Fibroblast of the aortic adventitia (primary cell): Measurements from ENCODE around the gene CPLX4. TPM values are rescaled to one million over a fixed set of nuclear protein-coding genes. Genes with fewer than 3 reads are reported as not detected.

Source experiments
- DNase-seq: peaks from one replicate; pipeline ENCODE4 v3.0.0-alpha.2; 2010; ENCODE audit warnings: low read depth
- H3K4me3 ChIP-seq: 2 replicates; pipeline ENCODE4 v1.5.1; 2011; ENCODE audit warnings: low read depth, mild to moderate bottlenecking, control low read depth, low read length, moderate library complexity
- CTCF ChIP-seq: IDR thresholded peaks from 2 replicates; pipeline ENCODE4 v1.5.1; 2011; ENCODE audit warnings: mild to moderate bottlenecking, low read length, control low read depth, inconsistent platforms; ENCODE audit not compliant: insufficient read depth
- total RNA-seq: library from RNA; depleted of rRNA; stranded (reverse); fragments of >200 nt; gene quantifications from 2 replicates; pipeline ENCODE4 v1.2.3, GENCODE V29; 2012; ENCODE audit warnings: low replicate concordance

Gene CPLX4
- total RNA-seq, 1 donor: not detected

- peak; percentile 5 for TF ChIP-seq CTCF
- no peak for DNase-seq
- peak within 1 kb of the TSS; percentile 25 for H3K4me3 ChIP-seq
Measured at GRCh38 chr18:59272891-59273758, 45.3 kb downstream of the CPLX4 start, which contains the start of gene RAX. Gene RAX (minus strand): TSS chr18:59273454. CDS start chr18:59273206, 248 bp downstream.

- no peak for TF ChIP-seq CTCF
- peak overlapping the region; percentile 25 for H3K4me3 ChIP-seq
- no peak for DNase-seq
Measured at GRCh38 chr18:59272221-59272888, 46.1 kb downstream of the CPLX4 start.

GRCh38 chr18:59271606-59272220 is 46.7 kb downstream of the CPLX4 start:
- no peak overlapping the region for H3K4me3 ChIP-seq
- TF ChIP-seq CTCF: no peak
- DNase-seq: no peak

GRCh38 chr18:59270689-59271257 is 47.7 kb downstream of the CPLX4 start:
- no peak overlapping the region for H3K4me3 ChIP-seq
- no peak for DNase-seq
- TF ChIP-seq CTCF: no peak

- no peak overlapping the region for H3K4me3 ChIP-seq
- no peak for TF ChIP-seq CTCF
- DNase-seq: no peak
Measured at GRCh38 chr18:59269563-59270119, 48.8 kb downstream of the CPLX4 start.
